IMR-90 (cell line): ENCODE measurements around the gene CHSY3. TPM values are rescaled to one million over a fixed set of nuclear protein-coding genes. Genes with fewer than 3 reads are reported as not detected.

ENCODE experiments used
- microRNA-seq, 2 experiments: library from miRNA; stranded (forward) in 1 of 2; unstranded in 1 of 2; fragments of 10-50 nt in 1 of 2; fragments of <30 nt in 1 of 2; gene quantifications in 1 of 2; microRNA quantifications in 1 of 2; one replicate each; pipeline versions ENCODE3 to v1.1.0; 2013 to 2020; ENCODE audit not compliant: insufficient read depth in 1 of 2, insufficient read length in 1 of 2, unreplicated experiment in 1 of 2
- polyA plus RNA-seq, 3 experiments: library from polyadenylated mRNA; depleted of rRNA; stranded (reverse); fragments of >200 nt; gene quantifications; 2 replicates each; pipeline ENCODE4 v1.2.3, GENCODE V29; 2012; ENCODE audit warnings: low replicate concordance in 1 of 3
- small RNA-seq, 5 experiments: library from RNA; depleted of rRNA; stranded (forward); fragments of <200 nt; gene quantifications; one replicate each; pipeline ENCODE3, GENCODE V24; 2012
- total RNA-seq: library from RNA; depleted of rRNA; stranded (reverse); fragments of >200 nt; gene quantifications from 2 replicates; pipeline ENCODE4 v1.2.3, GENCODE V29; 2012; rRNA removed

The CHSY3 gene
- total and polyA plus RNA-seq, 2 of the 4 experiments (the other 2 are of a cell fraction) = 0.62 to 1.3 TPM

Small RNAs within 50 kb of the gene (microRNA-seq; reads per million reads assigned to microRNA genes)
- gene RNA5SP191 (ENCODE audit: insufficient read depth, insufficient read length) (4.1 reads per million), gene RNU6ATAC10P (ENCODE audit: insufficient read depth, insufficient read length) (not detected)

Small RNAs within 50 kb of the gene (small RNA-seq; reads per million reads assigned to genes)
- gene RNA5SP191 (1.0 to 117 (median 87.4) reads per million in 5 experiments), gene RNU6ATAC10P (0 to 0.04 (median 0) reads per million in 5 experiments)

Other genes starting within 250 kb of the CHSY3 start
- not detected in 2 replicates for gene MINAR2, start 156.4 kb upstream of the CHSY3 start, total RNA-seq
- gene MINAR2, start 156.4 kb upstream of the CHSY3 start, polyA plus RNA-seq (2012; rRNA removed) = not detected in 2 replicates